EH (cell line): Measurements from ENCODE around the gene LACRT.

Source experiments
- DNase-seq: peaks from one replicate; pipeline ENCODE4 v3.0.0-alpha.2; 2015; ENCODE audit warnings: low read depth

LACRT gene

DNA sequence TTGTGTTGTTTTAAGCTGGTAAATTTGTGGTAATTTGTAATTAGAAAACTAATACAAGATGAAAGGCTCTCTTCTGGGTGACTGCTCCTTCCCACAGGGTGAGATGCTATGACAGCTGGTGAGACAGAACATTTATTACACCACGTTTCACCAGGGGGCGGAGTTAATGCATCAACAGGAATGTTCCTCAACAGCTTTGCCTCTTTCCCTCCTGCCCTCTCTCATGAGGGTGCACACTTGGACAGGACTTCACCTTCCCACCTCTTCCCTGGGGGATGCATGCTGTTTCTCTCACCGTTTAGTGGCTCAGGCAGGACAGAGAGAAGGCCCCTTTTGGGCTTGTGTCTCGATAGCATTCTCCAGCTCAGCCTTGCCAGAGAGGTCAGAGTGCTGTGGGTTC is 32.9 kb downstream of the LACRT start:
- peak; percentile 39 for DNase-seq

DNA sequence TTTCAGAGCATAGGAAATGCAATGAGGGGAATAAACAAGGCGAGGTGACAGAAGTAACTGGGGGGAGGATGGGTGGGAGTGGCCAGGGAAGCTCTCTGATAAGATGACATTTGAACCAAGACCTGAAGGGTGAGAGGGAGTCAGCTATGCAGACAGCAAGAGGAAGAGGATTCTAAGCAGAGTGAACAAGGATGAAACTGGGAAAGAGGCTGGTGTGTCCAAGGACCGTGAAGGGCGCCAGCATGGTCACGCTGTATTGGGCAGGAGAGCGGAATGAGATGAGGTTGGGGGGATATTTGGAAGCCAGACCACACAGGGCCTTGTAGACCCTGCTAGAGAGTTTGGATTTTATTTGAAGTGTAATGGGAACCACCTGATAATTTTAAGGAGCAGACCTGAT is 35.7 kb downstream of the LACRT start:
- no peak for DNase-seq

DNA sequence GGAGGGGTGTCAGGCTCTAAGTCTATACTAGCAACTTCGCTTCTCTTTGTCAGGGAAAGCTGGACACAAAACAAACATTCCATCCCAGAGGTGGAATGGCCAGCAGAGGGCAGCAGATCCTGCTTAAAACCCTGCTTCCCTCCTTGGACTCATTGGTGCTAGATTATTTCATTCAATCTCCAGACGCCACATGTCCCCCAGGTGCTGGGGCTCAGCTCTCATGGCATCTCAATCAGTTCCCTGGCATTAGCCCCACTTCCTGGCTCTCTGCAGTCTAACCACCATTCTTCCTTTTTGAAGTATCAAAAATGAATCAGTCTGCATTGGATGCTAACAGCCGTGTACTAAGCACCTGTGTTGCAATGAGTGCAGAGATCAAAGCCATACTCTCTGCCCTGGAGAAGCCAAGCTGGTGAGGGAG is 38.2 kb downstream of the LACRT start:
- peak; percentile 62 for DNase-seq

DNA sequence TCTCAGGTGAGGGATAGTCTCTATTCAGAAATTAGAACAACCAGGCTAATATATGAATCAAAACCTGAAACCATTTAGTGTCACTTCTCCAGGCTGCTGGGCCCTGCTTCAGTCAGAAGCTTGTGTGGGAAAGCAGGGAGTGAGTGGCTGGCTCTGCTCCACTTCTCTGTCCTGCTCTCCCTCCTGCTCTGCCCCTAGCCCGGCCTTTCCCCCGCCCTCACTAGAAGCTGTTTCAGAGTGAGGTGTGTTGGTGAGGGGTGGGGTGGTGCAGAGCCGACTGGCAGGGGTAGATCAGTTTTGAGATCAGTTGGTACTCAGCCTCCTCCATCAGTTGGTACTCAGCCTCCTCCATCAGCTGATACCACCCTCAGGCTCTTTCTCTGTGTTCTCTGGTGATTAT is 39.2 kb downstream of the LACRT start:
- no peak for DNase-seq

DNA sequence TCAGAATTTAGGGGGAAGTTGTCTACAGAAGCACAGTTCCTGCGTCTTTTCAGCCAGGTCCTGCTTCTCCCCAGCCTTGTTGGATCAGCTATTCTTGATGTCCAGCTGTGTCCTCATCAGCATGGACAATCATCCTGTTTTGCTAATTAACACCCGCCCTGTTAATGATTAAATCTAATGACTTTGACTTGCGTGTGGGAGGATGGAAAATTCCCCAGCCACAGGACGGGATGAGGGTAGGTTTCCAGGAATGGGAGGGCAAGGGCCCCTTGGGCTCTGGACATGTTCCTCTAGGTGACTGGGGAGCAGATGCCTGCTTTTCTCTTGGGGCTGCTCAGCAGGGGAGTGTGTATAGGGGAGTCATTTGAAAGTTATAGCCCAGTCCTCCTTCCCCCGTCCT is 41.0 kb downstream of the LACRT start:
- DNase-seq, result no peak

DNA sequence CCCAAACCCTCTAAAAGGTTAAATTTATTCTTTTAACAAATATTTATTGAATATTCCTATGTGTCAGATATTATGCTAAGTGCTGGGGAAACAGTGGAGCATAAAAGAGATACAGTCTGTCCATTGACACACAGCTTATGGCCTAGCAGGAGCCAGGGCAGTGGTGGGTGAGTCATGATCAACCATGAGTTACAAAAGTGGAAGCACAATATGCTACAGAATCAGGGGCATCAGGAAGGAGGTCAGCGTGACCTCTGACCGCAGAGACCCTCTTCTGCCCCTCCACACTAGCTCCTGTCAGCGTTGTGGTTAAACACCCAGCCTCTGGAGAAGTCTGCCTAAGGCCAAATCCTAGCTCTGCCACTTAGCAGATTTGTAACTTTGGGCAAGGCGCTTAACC is 41.6 kb downstream of the LACRT start:
- no peak for DNase-seq

DNA sequence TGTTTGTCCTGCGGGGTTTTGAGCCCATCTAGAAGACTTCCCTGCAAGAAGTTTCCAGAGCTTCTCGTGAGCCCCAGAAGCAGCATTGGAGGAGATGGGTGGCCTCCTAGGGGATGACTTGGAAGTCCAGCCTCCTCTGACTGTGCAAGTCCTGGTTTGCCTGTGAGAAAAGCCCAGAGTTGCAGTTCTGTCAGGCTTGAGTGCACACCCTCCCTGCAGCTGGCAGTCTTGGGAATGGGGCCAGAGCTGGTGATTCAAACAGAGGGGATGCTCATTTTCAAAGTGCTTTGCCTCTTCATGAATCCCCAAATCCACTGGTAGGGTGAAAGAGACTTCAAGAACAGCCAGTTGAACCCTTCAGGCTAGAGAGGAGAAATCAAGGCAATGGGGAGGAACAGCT is 42.4 kb downstream of the LACRT start:
- DNase-seq, result no peak

DNA sequence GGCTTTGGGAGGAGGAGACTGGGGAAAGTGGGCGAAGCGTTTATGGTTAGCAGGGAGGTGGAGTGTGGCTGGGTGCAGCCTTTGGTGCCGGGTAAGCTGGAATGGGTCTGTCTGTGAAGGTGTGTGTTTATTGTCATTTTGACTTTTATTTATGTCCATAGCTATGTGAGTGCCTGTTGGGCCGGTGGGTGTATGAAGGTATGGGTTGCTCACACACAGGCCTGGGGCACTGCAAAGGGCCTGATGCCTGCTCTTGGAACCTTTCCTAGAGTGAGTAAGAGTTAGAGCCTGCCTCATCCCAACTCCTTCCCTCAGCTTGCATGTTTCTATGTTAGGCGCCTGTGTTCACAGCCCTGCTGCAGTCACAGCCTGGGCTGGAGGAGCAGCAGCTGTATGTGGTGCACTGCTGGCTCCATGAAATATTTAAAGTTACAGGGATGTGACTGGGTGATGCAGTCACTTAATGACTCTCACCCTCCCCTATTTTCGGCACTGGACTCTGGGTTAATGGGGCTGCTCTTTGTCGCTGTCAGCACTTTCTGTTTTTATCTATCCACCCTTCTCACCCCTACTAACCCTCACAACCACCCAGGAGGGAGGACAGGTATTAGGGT is 43.6 kb downstream of the LACRT start:
- peak; percentile 15 for DNase-seq

DNA sequence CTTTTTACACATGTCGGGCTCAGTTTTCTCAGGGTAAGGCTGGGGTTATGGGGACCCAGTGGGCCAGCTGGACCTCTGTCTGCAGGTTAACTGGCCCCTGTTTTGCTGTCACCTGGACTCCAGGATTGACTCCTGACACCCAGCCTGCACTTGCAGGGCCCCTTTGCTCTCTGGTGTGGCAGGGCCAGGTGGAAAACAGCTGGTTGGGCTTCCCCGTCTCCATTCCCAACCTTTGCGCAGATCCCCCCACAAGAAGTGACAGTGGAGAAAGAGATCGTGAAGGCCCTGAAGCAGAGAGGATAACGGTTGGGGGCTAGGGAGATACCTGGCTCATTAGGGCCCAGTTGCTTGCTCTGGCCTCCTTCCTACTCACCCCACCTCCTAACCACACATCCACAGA is 44.7 kb downstream of the LACRT start:
- DNase-seq, result no peak

DNA sequence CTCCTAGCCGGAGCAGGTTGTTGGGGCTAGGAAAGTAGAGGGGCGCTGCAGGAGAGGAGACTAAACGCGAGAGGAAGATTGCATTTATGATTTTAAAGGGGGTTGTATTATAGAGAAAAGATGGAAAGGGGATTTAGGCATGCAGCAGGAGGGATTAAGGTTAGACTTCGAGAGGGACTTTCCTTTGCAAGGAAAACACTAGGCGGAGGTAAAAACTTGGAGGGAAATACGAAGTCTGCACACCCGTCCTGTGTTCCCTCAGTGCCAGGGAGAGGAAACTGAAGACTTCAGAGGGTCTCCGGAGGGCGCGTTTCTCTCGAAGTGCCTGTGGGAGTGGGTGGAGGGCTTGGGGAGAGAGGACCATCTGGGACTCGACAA is 45.8 kb downstream of the LACRT start:
- DNase-seq, result no peak

DNA sequence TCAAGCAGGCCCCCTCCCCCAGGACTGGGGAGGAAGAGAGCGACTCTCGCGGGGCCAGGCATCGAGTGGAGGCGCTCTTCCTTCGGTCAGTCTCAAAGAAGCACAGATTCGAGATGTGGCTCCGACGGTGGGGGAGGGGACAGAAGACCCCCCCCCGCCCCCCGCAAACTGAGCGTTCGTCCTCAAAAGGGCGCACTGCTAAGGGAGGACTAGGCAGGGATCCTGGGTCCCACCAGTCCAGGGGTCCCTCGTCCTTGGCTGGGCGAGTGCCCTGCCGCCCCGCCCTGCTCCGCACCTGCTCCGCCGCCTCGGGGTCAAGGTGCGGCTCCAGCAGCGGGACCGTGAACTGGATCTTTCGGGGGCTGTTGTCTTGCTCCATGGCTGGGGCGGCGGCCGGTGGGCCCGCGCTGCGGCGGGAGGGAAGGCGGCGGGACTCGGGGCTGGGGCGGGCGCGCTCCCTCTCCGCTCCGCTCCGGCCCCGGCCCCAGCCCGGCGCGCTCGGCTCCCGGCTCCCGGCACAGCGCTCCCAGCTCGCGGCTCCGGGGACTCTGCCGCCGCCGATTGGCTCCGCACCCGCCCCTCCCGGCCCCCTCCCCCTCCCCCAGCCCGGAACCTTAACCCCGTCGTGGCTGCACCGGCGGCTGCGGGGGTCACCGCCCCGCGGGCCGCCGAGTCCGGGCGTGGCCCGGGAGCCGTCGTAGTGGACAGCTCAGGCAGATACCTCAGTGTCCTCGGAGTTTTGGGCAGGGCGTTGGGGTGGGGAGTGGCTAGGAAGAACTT is 46.4 kb downstream of the LACRT start, which contains the start of gene PPP1R1A:
PPP1R1A (minus strand) TSS at position 550 of the 780 bp plus-strand sequence; CDS start at position 379, 171 bp downstream.
- DNase-seq, result no peak

DNA sequence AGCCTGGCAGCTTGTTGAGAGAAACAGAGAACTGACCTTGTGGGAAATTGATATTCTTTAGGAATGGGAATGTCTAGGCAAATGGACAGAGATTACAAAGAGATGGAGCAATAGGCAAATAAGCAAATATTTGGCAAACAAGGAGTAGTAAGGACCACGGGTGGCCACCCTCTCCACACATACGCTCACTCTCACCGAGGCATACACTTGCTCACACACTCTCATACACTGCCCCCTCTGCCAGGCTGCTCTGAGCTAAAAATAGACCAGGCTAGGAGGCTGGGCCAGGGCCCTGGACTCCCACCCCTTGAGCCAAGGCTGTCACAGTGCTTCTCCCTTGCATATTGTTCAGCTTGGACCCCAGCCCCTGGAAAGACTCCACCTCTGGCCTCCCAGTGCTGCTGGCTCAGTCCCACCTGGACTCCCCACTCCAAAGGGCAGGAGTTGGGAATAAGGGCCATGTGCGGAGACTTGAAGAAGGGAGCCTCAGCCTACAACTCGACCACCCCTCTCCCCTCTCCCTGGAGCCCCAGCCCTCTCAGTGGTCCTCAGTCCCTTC is 47.3 kb downstream of the LACRT start:
- no peak for DNase-seq

DNA sequence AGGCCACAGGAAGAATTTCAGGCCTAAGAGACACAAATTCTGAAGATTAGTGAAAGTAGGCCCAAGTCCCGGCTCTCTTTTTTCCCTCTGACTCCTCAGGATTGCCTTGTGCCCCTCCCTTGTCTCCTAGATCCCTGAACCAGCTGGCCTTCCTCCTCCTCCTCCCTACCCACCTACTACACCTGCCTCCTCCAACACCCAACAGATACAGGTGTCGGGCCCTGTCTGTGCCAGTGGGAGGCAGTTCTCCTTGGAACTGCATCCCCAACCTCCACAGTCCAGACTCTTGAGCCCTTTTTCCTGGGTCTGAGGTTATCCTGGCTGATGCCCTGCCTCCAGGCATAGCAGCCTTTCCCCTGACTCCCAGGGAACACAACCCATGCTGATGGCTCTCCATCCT is 48.1 kb downstream of the LACRT start:
- no peak for DNase-seq

DNA sequence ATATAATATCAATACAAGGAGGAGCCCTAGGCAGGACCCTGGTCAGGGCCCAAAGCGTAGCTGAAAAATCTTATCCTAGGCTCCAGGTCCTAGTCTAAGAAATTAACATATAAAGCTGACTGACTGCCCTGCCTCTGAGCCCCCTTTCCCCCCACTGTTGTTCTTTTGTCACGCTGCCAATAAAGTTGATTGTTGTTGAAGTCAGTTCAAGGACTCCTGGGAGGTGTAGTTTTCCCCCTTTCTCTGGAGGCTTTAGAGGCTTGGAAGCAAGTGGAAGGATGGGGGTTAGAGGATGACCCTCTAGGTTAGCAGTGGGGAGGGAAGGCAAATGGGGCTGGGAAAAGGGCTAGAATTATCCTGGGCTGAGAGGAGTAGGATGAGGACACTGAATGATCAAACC is 49.5 kb downstream of the LACRT start:
- DNase-seq, result no peak

DNA sequence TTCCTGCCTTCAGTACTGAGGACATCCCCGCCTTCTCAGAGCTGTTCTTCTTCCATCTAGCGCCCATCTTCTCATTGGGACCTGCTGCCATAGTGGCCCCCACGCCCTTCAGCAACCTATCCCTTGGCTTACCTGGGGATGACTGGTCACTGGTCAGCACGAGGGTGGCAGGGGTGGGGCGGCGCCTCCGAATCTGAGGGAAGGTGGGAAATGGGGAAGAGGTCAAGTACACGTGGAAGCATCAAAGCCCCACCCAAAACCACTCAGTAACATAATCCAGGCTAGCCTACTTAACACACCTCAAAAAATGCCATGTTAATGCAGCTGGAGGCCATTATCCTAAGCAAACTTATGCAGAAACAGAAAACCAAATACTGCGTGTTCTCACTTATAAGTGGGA is 50.6 kb downstream of the LACRT start:
- no peak for DNase-seq

DNA sequence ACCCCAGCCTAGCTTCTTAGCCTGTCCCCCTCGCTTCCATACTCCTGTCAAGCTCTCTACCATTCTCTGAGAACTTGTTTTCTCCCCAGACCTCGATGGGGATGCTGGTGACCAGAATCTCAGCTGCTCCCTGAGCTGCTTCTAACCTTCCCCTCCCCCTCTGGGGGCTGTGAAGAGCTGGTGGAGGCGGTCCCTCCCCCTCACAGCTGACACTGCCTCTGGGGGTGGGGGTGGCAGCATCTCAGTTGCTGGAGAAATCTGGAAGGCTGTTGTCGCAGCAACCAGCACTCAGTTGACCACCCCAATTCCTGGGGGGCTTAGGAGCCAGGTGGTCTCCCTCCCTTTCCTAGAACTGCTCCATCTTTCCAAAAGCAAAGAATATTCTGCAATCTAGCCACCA is 51.0 kb downstream of the LACRT start:
- no peak for DNase-seq

DNA sequence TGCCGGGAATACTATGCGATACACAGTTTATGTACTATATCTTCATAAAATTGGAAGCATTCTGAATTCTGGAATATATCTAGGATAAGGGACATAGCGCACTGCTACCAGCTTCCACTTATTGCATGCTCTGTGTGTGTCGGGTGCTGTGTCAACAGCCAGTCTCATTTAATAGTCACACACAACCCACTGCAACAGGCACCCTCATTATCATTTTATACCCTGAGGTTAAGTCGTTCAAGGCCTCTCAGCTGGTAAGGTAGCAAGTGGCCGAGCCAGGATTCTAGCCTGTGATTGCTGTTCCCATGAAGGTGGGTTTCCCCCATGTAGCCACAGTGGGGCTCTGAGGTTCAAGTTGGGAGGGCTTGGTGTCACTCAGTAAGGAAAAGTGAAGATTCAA is 53.3 kb downstream of the LACRT start:
- no peak for DNase-seq
